Neural progenitor cell (in vitro differentiated cells): ENCODE results near the gene SLC6A12.
A peak's percentile ranks its signal among the peaks of the same experiment; 100 is the strongest.

ENCODE experiments used
- EZH2phosphoT487 ChIP-seq: fragments of 200-600 bp; sonication (generic); IDR thresholded peaks from 2 replicates; pipeline ENCODE4 v1.6.1; 2017; ENCODE audit warnings: antibody characterized with exemption
- TF ChIP-seq, protein P1 (sequence below): fragments of 200-600 bp; sonication (generic); IDR thresholded peaks from 2 replicates; pipeline ENCODE4 v1.5.1; 2017; ENCODE audit warnings: antibody characterized with exemption, mild to moderate bottlenecking

GRCh38 chr12:169528-170370 lies 44.2 kb downstream of the SLC6A12 start:
- TF ChIP-seq, protein P1, sequence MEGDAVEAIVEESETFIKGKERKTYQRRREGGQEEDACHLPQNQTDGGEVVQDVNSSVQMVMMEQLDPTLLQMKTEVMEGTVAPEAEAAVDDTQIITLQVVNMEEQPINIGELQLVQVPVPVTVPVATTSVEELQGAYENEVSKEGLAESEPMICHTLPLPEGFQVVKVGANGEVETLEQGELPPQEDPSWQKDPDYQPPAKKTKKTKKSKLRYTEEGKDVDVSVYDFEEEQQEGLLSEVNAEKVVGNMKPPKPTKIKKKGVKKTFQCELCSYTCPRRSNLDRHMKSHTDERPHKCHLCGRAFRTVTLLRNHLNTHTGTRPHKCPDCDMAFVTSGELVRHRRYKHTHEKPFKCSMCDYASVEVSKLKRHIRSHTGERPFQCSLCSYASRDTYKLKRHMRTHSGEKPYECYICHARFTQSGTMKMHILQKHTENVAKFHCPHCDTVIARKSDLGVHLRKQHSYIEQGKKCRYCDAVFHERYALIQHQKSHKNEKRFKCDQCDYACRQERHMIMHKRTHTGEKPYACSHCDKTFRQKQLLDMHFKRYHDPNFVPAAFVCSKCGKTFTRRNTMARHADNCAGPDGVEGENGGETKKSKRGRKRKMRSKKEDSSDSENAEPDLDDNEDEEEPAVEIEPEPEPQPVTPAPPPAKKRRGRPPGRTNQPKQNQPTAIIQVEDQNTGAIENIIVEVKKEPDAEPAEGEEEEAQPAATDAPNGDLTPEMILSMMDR = peak; percentile 31
- no peak for TF ChIP-seq EZH2phosphoT487
